Parathyroid adenoma (tissue), 2 donors: ENCODE results near the gene ITGBL1.

Experiments
- H2AFZ ChIP-seq: fragments of 300-600 bp; sonication (generic); one replicate; pipeline ENCODE4 v1.7.0; 2017; ENCODE audit warnings: antibody characterized with exemption, mild to moderate bottlenecking
- H3K27ac ChIP-seq: fragments of 300-600 bp; sonication (generic); one replicate; pipeline ENCODE4 v1.7.0; 2017
- H3K27me3 ChIP-seq: fragments of 300-600 bp; sonication (generic); one replicate; pipeline ENCODE4 v1.7.0; 2017; ENCODE audit warnings: low read length; ENCODE audit not compliant: control insufficient read depth, insufficient read depth
- H3K36me3 ChIP-seq: fragments of 300-600 bp; sonication (generic); one replicate; pipeline ENCODE4 v1.7.0; 2017; ENCODE audit warnings: low read length; ENCODE audit not compliant: control insufficient read depth, insufficient read depth
- H3K4me1 ChIP-seq: fragments of 300-600 bp; sonication (generic); one replicate; pipeline ENCODE4 v1.7.0; 2017; ENCODE audit warnings: control low read depth
- H3K4me2 ChIP-seq: fragments of 300-600 bp; sonication (generic); one replicate; pipeline ENCODE4 v1.7.0; 2017; ENCODE audit warnings: low read length
- H3K4me3 ChIP-seq: fragments of 300-600 bp; sonication (generic); one replicate; pipeline ENCODE4 v1.7.0; 2017; ENCODE audit warnings: low read depth, low read length
- H3K79me2 ChIP-seq: fragments of 300-600 bp; sonication (generic); one replicate; pipeline ENCODE4 v1.7.0; 2017; ENCODE audit warnings: control low read depth
- H3K9ac ChIP-seq: fragments of 300-600 bp; sonication (generic); one replicate; pipeline ENCODE4 v1.7.0; 2017; ENCODE audit warnings: mild to moderate bottlenecking
- H3K9me3 ChIP-seq: fragments of 300-600 bp; sonication (generic); one replicate; pipeline ENCODE4 v1.7.0; 2017; ENCODE audit warnings: low read length; ENCODE audit not compliant: control insufficient read depth
- CTCF ChIP-seq: fragments of 300-600 bp; sonication (generic); IDR thresholded peaks from one replicate; pipeline ENCODE4 v1.7.0; 2017; ENCODE audit warnings: antibody characterized with exemption, mild to moderate bottlenecking
- donor health status: primary hyperparathyroidism.

The ITGBL1 gene

GRCh38 chr13:101429733-101430132, 22.7 kb upstream of the ITGBL1 start:
- TF ChIP-seq CTCF = no peak
- Histone ChIP-seq H3K36me3 (no peaks in the 10 kb centered on the region), H3K4me2 (no peak overlapping the region), H3K4me1 (no peaks in the 10 kb centered on the region), H3K9ac (no peak overlapping the region), H3K79me2 (no peaks in the 10 kb centered on the region), H3K27ac (no peak overlapping the region), H2AFZ (no peak overlapping the region), H3K27me3 (no peaks in the 10 kb centered on the region), H3K4me3 (no peak overlapping the region), H3K9me3 (no peaks in the 10 kb centered on the region)

GRCh38 chr13:101433895-101434294, 18.6 kb upstream of the ITGBL1 start:
- Histone ChIP-seq H3K36me3 (no peaks in the 10 kb centered on the region), H3K79me2 (no peaks in the 10 kb centered on the region), H3K27me3 (peaks cover 4% of the 10 kb centered on the region), H2AFZ (no peak overlapping the region), H3K27ac (no peak overlapping the region), H3K9ac (no peak overlapping the region), H3K4me2 (no peak overlapping the region), H3K9me3 (no peaks in the 10 kb centered on the region), H3K4me3 (no peak overlapping the region), H3K4me1 (no peaks in the 10 kb centered on the region)
- TF ChIP-seq CTCF = no peak

- H3K27ac ChIP-seq = no peak overlapping the region
- H3K79me2 ChIP-seq = no peaks in the 10 kb centered on the region
- no peaks in the 10 kb centered on the region for H3K36me3 ChIP-seq
- no peak overlapping the region for H2AFZ ChIP-seq
- no peak overlapping the region for H3K4me2 ChIP-seq
- no peak for TF ChIP-seq CTCF
- H3K9ac ChIP-seq = no peak overlapping the region
- no peaks in the 10 kb centered on the region for H3K4me1 ChIP-seq
- no peaks in the 10 kb centered on the region for H3K9me3 ChIP-seq
- H3K27me3 ChIP-seq = peaks cover 4% of the 10 kb centered on the region
- H3K4me3 ChIP-seq = no peak overlapping the region
Measured at GRCh38 chr13:101434486-101434885, 18.0 kb upstream of the ITGBL1 start.

- peaks cover 4% of the 10 kb centered on the region for H3K9me3 ChIP-seq
- TF ChIP-seq CTCF = no peak
Measured at GRCh38 chr13:101447852-101448251, 4.6 kb upstream of the ITGBL1 start.

More at GRCh38 chr13:101447852-101448251, 4.6 kb upstream of the ITGBL1 start:
- no peaks in the 10 kb centered on the region for H3K4me1 ChIP-seq
- H3K27ac ChIP-seq = no peak overlapping the region
- H3K4me3 ChIP-seq = no peak overlapping the region
- H3K4me2 ChIP-seq = no peak overlapping the region
- no peak overlapping the region for H2AFZ ChIP-seq
- H3K79me2 ChIP-seq = no peaks in the 10 kb centered on the region
- no peak overlapping the region for H3K9ac ChIP-seq
- H3K36me3 ChIP-seq = no peaks in the 10 kb centered on the region
- no peaks in the 10 kb centered on the region for H3K27me3 ChIP-seq
